ENCODE results near the gene ANKRD22. TPM values are rescaled to one million over a fixed set of nuclear protein-coding genes. Genes with fewer than 3 reads are reported as not detected.

ANKRD22 gene
- total RNA-seq, 4 donors from 2014 or later, result 0.44 TPM; not detected in 3

DNA sequence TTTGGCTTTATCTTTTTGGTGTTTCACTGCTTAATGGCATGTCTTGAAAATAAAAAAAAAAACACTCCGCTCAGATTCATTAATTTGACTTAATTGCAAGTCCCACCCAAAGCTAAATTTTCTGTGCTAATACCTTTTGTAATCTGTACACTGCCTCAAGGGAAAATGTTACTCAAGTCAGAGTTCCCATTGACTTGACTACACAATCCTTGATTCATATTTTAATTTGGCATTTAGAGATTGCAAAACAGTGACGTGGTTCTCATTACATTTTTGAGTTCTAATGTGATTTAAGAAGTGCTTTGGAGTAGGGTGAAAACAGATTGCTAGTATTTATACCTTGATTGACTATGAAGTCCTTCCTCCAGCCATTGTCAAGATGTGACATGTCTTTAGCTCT, 70.4 kb downstream of the ANKRD22 start:
- TF ChIP-seq, protein P1, sequence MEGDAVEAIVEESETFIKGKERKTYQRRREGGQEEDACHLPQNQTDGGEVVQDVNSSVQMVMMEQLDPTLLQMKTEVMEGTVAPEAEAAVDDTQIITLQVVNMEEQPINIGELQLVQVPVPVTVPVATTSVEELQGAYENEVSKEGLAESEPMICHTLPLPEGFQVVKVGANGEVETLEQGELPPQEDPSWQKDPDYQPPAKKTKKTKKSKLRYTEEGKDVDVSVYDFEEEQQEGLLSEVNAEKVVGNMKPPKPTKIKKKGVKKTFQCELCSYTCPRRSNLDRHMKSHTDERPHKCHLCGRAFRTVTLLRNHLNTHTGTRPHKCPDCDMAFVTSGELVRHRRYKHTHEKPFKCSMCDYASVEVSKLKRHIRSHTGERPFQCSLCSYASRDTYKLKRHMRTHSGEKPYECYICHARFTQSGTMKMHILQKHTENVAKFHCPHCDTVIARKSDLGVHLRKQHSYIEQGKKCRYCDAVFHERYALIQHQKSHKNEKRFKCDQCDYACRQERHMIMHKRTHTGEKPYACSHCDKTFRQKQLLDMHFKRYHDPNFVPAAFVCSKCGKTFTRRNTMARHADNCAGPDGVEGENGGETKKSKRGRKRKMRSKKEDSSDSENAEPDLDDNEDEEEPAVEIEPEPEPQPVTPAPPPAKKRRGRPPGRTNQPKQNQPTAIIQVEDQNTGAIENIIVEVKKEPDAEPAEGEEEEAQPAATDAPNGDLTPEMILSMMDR (IDR thresholded peaks at IDR 0.05; ENCODE audit: low read depth), result no peak

Other genes starting within 250 kb of the ANKRD22 start
- under 1 TPM in 2 of 4 donors, not detected in 2; 0.34 to 0.75 TPM for gene LIPF, start 187.4 kb downstream of the ANKRD22 start, total RNA-seq
- gene LIPK, start 145.6 kb downstream of the ANKRD22 start, total RNA-seq, result not detected
- gene LIPN, start 91.8 kb downstream of the ANKRD22 start, total RNA-seq, result 1 to 10 TPM in 1 of 4 donors, not detected in 3; 1.7 TPM
- gene LIPM, start 49.1 kb downstream of the ANKRD22 start, total RNA-seq, result not detected
- gene STAMBPL1, start 28.4 kb upstream of the ANKRD22 start, total RNA-seq, result 10 to 100 TPM in 3 of 4 donors, 1 to 10 TPM in 1; 7.5 to 31.3 (median 14.8) TPM
- gene ACTA2, start 100.9 kb upstream of the ANKRD22 start, total RNA-seq, result 100 to 1,000 TPM in 3 of 4 donors, 10 to 100 TPM in 1; 73.6 to 123 (median 115) TPM
- gene FAS, start 139.0 kb upstream of the ANKRD22 start, total RNA-seq, result 10 to 100 TPM in 3 of 4 donors, 1 to 10 TPM in 1; 10.0 to 27.2 (median 23.6) TPM